Neuronal stem cell (in vitro differentiated cells): ENCODE measurements around the gene MEG3.
A peak's percentile ranks its signal among the peaks of the same experiment; 100 is the strongest.

ENCODE experiments used
- DNase-seq: peaks from one replicate; pipeline ENCODE4 v3.0.0-alpha.2; 2013; ENCODE audit warnings: low spot score
- H2AFZ ChIP-seq: one replicate; pipeline ENCODE4 v1.6.1; 2013; ENCODE audit warnings: mild to moderate bottlenecking, low read length, inconsistent platforms
- H2AK5ac ChIP-seq: 2 replicates; pipeline ENCODE4 v1.6.1; 2013; ENCODE audit warnings: low read depth, mild to moderate bottlenecking, inconsistent platforms, low read length, moderate library complexity, mixed read lengths
- H2BK120ac ChIP-seq: 2 replicates; pipeline ENCODE4 v1.6.1; 2013; ENCODE audit warnings: low read depth, mild to moderate bottlenecking, inconsistent platforms, low read length, moderate library complexity, mixed read lengths
- H2BK12ac ChIP-seq: one replicate; pipeline ENCODE4 v1.6.1; 2013; ENCODE audit warnings: low read length, inconsistent platforms
- H2BK15ac ChIP-seq: 2 replicates; pipeline ENCODE4 v1.6.1; 2013; ENCODE audit warnings: mild to moderate bottlenecking, low read length, inconsistent platforms, mixed read lengths
- H2BK5ac ChIP-seq: one replicate; pipeline ENCODE4 v1.6.1; 2013; ENCODE audit warnings: inconsistent platforms, mild to moderate bottlenecking, low read length, moderate library complexity
- H3K14ac ChIP-seq: one replicate; pipeline ENCODE4 v1.6.1; 2013; ENCODE audit warnings: low read length, inconsistent platforms
- H3K18ac ChIP-seq: 2 replicates; pipeline ENCODE4 v1.6.1; 2013; ENCODE audit warnings: low read length, inconsistent platforms
- H3K23ac ChIP-seq: 2 replicates; pipeline ENCODE4 v1.6.1; 2013; ENCODE audit warnings: low read depth, mild to moderate bottlenecking, mixed read lengths, low read length, inconsistent platforms; ENCODE audit not compliant: poor library complexity
- H3K27ac ChIP-seq: replicated peaks from 3 replicates; pipeline ENCODE4 v1.5.1; 2013; ENCODE audit warnings: low read length, inconsistent platforms
- H3K27me3 ChIP-seq, 3 experiments: 2 replicates each; pipeline ENCODE4 v1.6.1; 2013; ENCODE audit warnings: low read length in 3 of 3, mild to moderate bottlenecking in 2 of 3, inconsistent platforms in 1 of 3, low read depth in 1 of 3, mixed read lengths in 1 of 3, moderate library complexity in 1 of 3; ENCODE audit not compliant: control insufficient read depth in 3 of 3, insufficient read depth in 3 of 3
- H3K36me3 ChIP-seq, 2 donors: replicated peaks in 1 of 2; 2 replicates each; pipeline ENCODE4 v1.6.1; 2013; ENCODE audit warnings: low read length in 2 of 2; ENCODE audit not compliant: control insufficient read depth in 2 of 2, insufficient read depth in 2 of 2
- H3K4ac ChIP-seq: 2 replicates; pipeline ENCODE4 v1.6.1; 2013; ENCODE audit warnings: inconsistent platforms, mild to moderate bottlenecking, low read length, moderate library complexity
- H3K4me1 ChIP-seq, 2 donors: 1 replicate in 1 of 2; 2 replicates in 1 of 2; pipeline ENCODE4 v1.6.1; 2013; ENCODE audit warnings: low read length in 2 of 2, low read depth in 1 of 2; ENCODE audit not compliant: control insufficient read depth in 2 of 2, insufficient read depth in 1 of 2
- H3K4me2 ChIP-seq: one replicate; pipeline ENCODE4 v1.6.1; 2013; ENCODE audit warnings: mild to moderate bottlenecking, low read length, inconsistent platforms; ENCODE audit not compliant: insufficient read depth, poor library complexity, severe bottlenecking
- H3K4me3 ChIP-seq, 2 donors: 2 replicates each; pipeline ENCODE4 v1.5.1; 2013; ENCODE audit warnings: low read length in 2 of 2, mild to moderate bottlenecking in 2 of 2, inconsistent platforms in 1 of 2, moderate library complexity in 1 of 2
- H3K79me1 ChIP-seq: one replicate; pipeline ENCODE4 v1.6.1; 2013; ENCODE audit warnings: low read depth, mild to moderate bottlenecking, inconsistent platforms, low read length, moderate library complexity
- H3K9ac ChIP-seq: one replicate; pipeline ENCODE4 v1.6.1; 2013; ENCODE audit warnings: mild to moderate bottlenecking, low read depth, low read length, inconsistent platforms; ENCODE audit not compliant: poor library complexity
- H3K9me3 ChIP-seq, 2 donors: replicated peaks in 1 of 2; 2 replicates each; pipeline versions ENCODE3 to v1.6.1; 2013; ENCODE audit warnings: low read length in 2 of 2, mild to moderate bottlenecking in 2 of 2, inconsistent platforms in 1 of 2, low read depth in 1 of 2, mixed read lengths in 1 of 2, moderate library complexity in 1 of 2; ENCODE audit not compliant: control insufficient read depth in 2 of 2, insufficient read depth in 1 of 2
- H4K8ac ChIP-seq: one replicate; pipeline ENCODE4 v1.6.1; 2013; ENCODE audit warnings: low read depth, mild to moderate bottlenecking, inconsistent platforms, low read length, moderate library complexity
- H4K91ac ChIP-seq: one replicate; pipeline ENCODE4 v1.6.1; 2013; ENCODE audit warnings: low read length, low read depth, mild to moderate bottlenecking, inconsistent platforms; ENCODE audit not compliant: poor library complexity
- WGBS, 2 donors: extraction: QIAGEN DNeasy Blood & Tissue Kit; methylation state at CpG; one replicate each; pipeline ENCODE4 v1.1.7; 2013; ENCODE audit warnings: missing lambda C conversion rate in 2 of 2, mixed read lengths in 1 of 2; ENCODE audit not compliant: insufficient read length in 2 of 2, insufficient replicate concordance in 1 of 2; ENCODE audit errors: extremely low coverage in 2 of 2; 5-methylcytosine and 5-hydroxymethylcytosine counted together

MEG3 gene

DNA sequence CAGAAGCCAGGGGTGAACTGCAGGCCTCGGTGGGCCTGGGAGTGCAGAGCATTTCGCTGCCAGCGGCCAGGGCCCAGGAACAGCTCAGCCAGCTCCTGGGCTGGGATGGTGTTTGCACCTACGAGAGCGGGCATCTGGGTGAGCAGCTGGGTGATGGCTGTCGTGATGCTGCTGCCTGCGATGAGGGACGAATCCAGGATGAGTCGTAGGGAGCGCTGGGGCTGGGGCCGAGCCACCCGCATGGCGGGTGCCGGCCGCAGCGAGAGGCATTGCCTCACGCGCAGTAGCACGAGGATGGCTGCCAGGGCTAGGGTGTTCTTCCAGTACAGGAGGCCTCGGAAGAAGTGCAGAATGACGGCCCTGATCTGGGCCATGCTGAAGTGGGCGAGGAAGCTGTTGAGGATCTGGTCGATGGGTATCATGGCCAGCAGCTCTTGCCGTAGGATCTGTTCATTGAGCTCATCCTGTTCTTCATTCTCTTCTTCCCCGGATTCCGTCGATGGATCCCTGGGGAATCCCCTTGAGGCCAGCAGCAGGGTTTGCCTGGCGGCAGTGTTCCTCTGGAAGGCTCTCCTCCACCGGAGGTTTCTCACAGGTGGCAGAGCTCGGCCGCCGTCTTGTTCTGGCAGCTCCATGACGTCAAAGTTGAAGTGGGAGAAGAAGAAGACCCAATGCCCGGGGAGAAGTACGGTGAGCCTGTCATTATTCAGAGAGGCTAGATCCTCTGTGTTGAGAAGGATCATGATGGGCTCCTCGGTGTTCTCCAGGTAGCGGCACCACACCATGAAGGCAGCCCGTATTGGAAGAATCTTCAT lies 55.5 kb downstream of the MEG3 start:
- no peak for DNase-seq
- Histone ChIP-seq H3K4me3 (no peak overlapping the region), H2BK12ac (peak overlapping the region; percentile 43), H3K4me2 (no peak overlapping the region), H3K4me1 (peaks cover 0 to 7% of the 10 kb centered on the region in 2 donors), H3K18ac (peak overlapping the region; percentile 89), H2BK5ac (peak overlapping the region; percentile 56), H3K23ac (peak overlapping the region; percentile 60), H3K14ac (no peak overlapping the region), H4K8ac (no peak overlapping the region), H3K79me1 (no peaks in the 10 kb centered on the region), H2AK5ac (peak overlapping the region; percentile 99), H3K9me3 (peaks cover 6 to 31% of the 10 kb centered on the region in 2 donors), H3K9ac (no peak overlapping the region), H2BK15ac (peak overlapping the region; percentile 94), H3K27ac (no peak overlapping the region), H3K27me3 (no peaks in the 10 kb centered on the region), H2AFZ (no peak overlapping the region), H3K36me3 (peaks cover 0 to 12% of the 10 kb centered on the region in 2 donors), H3K4ac (peak overlapping the region; percentile 69), H4K91ac (peak overlapping the region; percentile 56), H2BK120ac (peak overlapping the region; percentile 88)
- WGBS, 2 donors: no CpG with 5 or more reads among the region's 38 CpGs

DNA sequence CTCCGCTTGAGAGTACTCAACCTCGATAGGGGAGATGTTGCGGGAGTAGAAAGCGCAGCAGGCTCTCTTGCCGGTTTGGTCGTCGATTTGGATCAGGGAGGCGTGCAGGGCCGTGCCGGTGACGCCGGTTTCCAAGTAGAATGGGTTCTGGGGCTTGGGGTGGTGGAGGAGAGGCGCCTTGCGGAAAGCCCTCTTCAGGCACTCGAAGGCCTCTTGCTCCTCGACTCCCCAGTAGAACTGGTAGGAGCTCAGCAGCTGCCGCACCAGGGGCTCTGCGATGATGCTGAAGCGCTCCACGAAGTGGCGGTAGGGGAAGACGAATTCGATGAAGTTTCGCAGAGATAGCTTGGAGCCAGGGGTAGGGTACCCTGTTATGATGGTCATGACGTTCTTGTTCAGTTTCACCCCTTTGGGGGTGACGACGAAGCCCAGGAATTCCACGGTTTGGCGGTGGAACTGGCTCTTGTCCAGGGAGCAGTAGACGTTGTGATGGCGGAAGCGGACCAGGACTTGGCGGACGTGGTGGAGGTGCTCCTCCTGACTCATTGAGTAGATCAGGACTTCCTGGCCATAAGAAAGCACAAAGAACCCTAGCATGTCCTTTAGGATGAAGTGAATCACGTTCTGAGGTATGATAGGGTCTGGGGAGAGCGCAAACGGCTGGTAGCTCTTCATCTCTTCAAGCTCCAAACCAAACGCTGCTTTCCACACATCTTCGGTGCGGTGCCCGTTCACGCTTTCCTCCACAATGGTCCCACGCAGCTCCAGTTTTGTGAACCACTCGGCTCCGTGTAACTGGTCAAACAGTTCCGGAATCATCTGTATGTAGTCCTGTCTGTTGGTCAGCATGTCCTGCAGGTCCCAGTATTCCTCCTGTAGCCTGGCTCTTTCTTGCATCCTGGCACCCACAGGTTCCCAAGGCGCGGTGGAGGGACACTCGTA lies 56.4 kb downstream of the MEG3 start:
- H4K8ac ChIP-seq: no peak overlapping the region
- no peak overlapping the region for H3K9ac ChIP-seq
- DNase-seq: no peak
- no peak overlapping the region for H3K4me3 ChIP-seq
- no peak overlapping the region for H3K27ac ChIP-seq
- no CpG with 5 or more reads among the region's 49 CpGs for WGBS, 2 donors
- peaks cover 6 to 31% of the 10 kb centered on the region in 2 donors for H3K9me3 ChIP-seq
- H2BK120ac ChIP-seq: no peak overlapping the region
- H3K79me1 ChIP-seq: no peaks in the 10 kb centered on the region
- H3K36me3 ChIP-seq: peaks cover 0 to 12% of the 10 kb centered on the region in 2 donors
- no peaks in the 10 kb centered on the region for H3K27me3 ChIP-seq
- H3K18ac ChIP-seq: peak overlapping the region; percentile 84
- peak overlapping the region; percentile 56 for H2BK5ac ChIP-seq
- H4K91ac ChIP-seq: no peak overlapping the region
- H2BK12ac ChIP-seq: peak overlapping the region; percentile 95
- no peak overlapping the region for H3K14ac ChIP-seq
- no peak overlapping the region for H2AFZ ChIP-seq
- H2BK15ac ChIP-seq: peak overlapping the region; percentile 83
- no peak overlapping the region for H3K4me2 ChIP-seq
- peaks cover 0 to 7% of the 10 kb centered on the region in 2 donors for H3K4me1 ChIP-seq
- H3K23ac ChIP-seq: no peak overlapping the region
- H2AK5ac ChIP-seq: peak overlapping the region; percentile 99
- H3K4ac ChIP-seq: peak overlapping the region; percentile 12

DNA sequence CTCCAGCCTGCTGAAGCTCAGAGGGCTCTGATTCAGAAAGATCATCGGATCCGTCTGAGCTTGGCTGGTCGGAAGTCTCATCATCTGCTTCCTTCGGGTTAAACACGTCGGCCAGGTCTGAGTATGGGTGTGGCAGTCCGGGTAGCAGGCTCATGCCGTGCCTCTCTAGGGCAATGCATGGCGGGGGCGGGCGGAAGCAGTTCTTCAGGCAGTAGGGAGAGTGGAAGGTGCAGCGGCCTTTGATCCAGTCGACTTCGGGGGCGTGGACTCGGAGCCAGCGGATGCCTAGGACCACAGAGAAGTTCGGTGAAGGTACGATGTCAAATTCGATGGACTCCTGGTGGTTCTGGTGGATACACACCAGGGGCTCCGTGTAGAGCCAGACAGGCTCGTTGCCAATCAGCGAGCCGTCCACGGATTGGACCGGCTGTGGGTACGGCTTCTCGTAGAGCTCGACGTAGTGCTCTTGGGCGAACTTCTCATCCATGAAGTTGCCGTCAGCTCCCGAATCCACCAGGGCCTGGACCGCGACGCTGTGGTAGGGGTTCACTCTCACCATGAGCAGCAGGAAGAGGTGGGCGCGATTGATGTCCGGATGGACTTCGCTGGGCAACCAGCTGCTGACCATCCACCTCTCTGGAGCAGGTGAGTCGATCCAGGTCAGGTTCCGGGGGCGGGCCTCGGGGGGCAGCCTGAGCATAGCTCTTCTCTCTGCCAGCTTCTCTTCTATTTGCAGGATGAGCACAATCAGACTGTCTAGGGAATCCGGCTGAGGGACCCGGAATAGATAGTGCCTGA lies 57.3 kb downstream of the MEG3 start:
- H3K4me1 ChIP-seq: peaks cover 5 to 12% of the 10 kb centered on the region in 2 donors
- no peaks in the 10 kb centered on the region for H3K27me3 ChIP-seq
- H3K27ac ChIP-seq: no peak overlapping the region
- H3K18ac ChIP-seq: peak overlapping the region; percentile 84
- H2BK120ac ChIP-seq: no peak overlapping the region
- H3K23ac ChIP-seq: no peak overlapping the region
- H2AFZ ChIP-seq: no peak overlapping the region
- H2BK15ac ChIP-seq: peak overlapping the region; percentile 43
- DNase-seq: no peak
- H3K4me3 ChIP-seq: no peak overlapping the region
- no peak overlapping the region for H2BK5ac ChIP-seq
- no peak overlapping the region for H3K4me2 ChIP-seq
- no peak overlapping the region for H3K14ac ChIP-seq
- peak overlapping the region; percentile 99 for H2AK5ac ChIP-seq
- H3K9ac ChIP-seq: no peak overlapping the region
- H3K36me3 ChIP-seq: peaks cover 0 to 12% of the 10 kb centered on the region in 2 donors
- peak overlapping the region; percentile 12 for H3K4ac ChIP-seq
- H3K9me3 ChIP-seq: peaks cover 6 to 31% of the 10 kb centered on the region in 2 donors
- H4K91ac ChIP-seq: no peak overlapping the region
- H2BK12ac ChIP-seq: peak overlapping the region; percentile 95
- no peak overlapping the region for H4K8ac ChIP-seq
- no peaks in the 10 kb centered on the region for H3K79me1 ChIP-seq
- no CpG with 5 or more reads among the region's 46 CpGs for WGBS, 2 donors
